GM12878 (cell line): Measurements from ENCODE around the gene CNOT2. TPM values are rescaled to one million over a fixed set of nuclear protein-coding genes. Genes with fewer than 3 reads are reported as not detected.

Source experiments
- ATAC-seq: fragments of 200-7000 bp; cut with Tn5 transposase; 3 replicates; pipeline ENCODE4 v1.9.1; 2020; ENCODE audit warnings: mild to moderate bottlenecking, moderate library complexity
- BruUV-seq: library from RNA; stranded (reverse); fragments of 400-500 nt; replicated peaks from 2 replicates; lab custom pipeline; 2021; lab: Mats Ljungman, UMichigan
- CTCF ChIA-PET: fragments of 300-600 bp; sonication (Branson Sonifier 250); formaldehyde crosslinking; extraction: SDS; loops from one replicate; lab custom pipeline; 2021; ENCODE audit warnings: inconsistent platforms; lab: Yijun Ruan, JAX
- POLR2A ChIA-PET: fragments of 350-600 bp; formaldehyde crosslinking; extraction: SDS; loops from one replicate; lab custom pipeline; 2021; ENCODE audit warnings: inconsistent platforms; lab: Charles Lee
- RAD21 ChIA-PET: fragments of 300-600 bp; sonication (Branson Sonifier 250); formaldehyde crosslinking; loops from one replicate; lab custom pipeline; 2023; ENCODE audit warnings: antibody characterized with exemption; ENCODE audit not compliant: unreplicated experiment; lab: Charles Lee
- SMC1A ChIA-PET: fragments of 300-600 bp; sonication (Branson Sonifier 250); formaldehyde crosslinking; loops from one replicate; lab custom pipeline; 2023; ENCODE audit not compliant: unreplicated experiment, uncharacterized antibody; lab: Charles Lee
- DNase-seq: peaks from one replicate; pipeline ENCODE4 v3.0.0-alpha.2; 2011; ENCODE audit warnings: low read depth, low spot score
- FAIRE-seq: peaks from 3 replicates; lab custom pipeline; 2011; peaks lifted over from hg19 to GRCh38; lab: Jason Lieb, UNC
- H2AFZ ChIP-seq: 2 replicates; pipeline ENCODE4 v1.6.0; 2011; ENCODE audit warnings: low read depth, low read length, control low read depth; ENCODE audit not compliant: control insufficient read depth
- H3K27ac ChIP-seq: 2 replicates; pipeline ENCODE4 v1.5.1; 2011; ENCODE audit warnings: control low read depth; ENCODE audit not compliant: control insufficient read depth, insufficient read depth
- H3K27me3 ChIP-seq, 2 experiments: replicated peaks in 1 of 2; 2 replicates each; pipeline versions ENCODE4 v1.6.0 to v1.6.1; 2011; ENCODE audit warnings: low read length in 1 of 2; ENCODE audit not compliant: control insufficient read depth in 2 of 2, insufficient read depth in 2 of 2
- H3K36me3 ChIP-seq, 2 experiments: 2 replicates each; pipeline ENCODE4 v1.5.1; 2011; ENCODE audit warnings: low read length in 1 of 2; ENCODE audit not compliant: control insufficient read depth in 2 of 2, insufficient read depth in 2 of 2
- H3K4me1 ChIP-seq: 2 replicates; pipeline ENCODE4 v1.6.1; 2011; ENCODE audit warnings: mild to moderate bottlenecking, low read length, moderate library complexity, mixed read lengths; ENCODE audit not compliant: control insufficient read depth, insufficient read depth
- H3K4me2 ChIP-seq: 2 replicates; pipeline ENCODE4 v1.6.0; 2011; ENCODE audit warnings: control low read depth; ENCODE audit not compliant: control insufficient read depth, insufficient read depth
- H3K4me3 ChIP-seq: fragments of 200-600 bp; sonication (generic); 2 replicates; pipeline ENCODE4 v1.5.1; 2016
- H3K79me2 ChIP-seq: 2 replicates; pipeline ENCODE4 v1.6.0; 2011; ENCODE audit warnings: low read length; ENCODE audit not compliant: control insufficient read depth, insufficient read depth
- H3K9ac ChIP-seq: 2 replicates; pipeline ENCODE4 v1.8.0; 2011; ENCODE audit warnings: low read length, control low read depth, mixed read lengths; ENCODE audit not compliant: control insufficient read depth, insufficient read depth
- H3K9me3 ChIP-seq: replicated peaks from 3 replicates; pipeline ENCODE4 v1.5.1; 2011; ENCODE audit warnings: mild to moderate bottlenecking, low read length; ENCODE audit not compliant: control insufficient read depth, insufficient read depth
- H4K20me1 ChIP-seq: 2 replicates; pipeline ENCODE4 v1.6.0; 2011; ENCODE audit not compliant: control insufficient read depth, insufficient read depth
- CBFB ChIP-seq: IDR thresholded peaks from 2 replicates; pipeline ENCODE4 v1.6.1; 2016; ENCODE audit warnings: antibody characterized with exemption, low read depth
- GATAD2B ChIP-seq: fragments of 450-650 bp; conservative IDR thresholded peaks from 2 replicates; pipeline ENCODE4 v1.6.1; 2017; ENCODE audit warnings: low read depth, mild to moderate bottlenecking, moderate library complexity
- JUND ChIP-seq: IDR thresholded peaks from 2 replicates; pipeline ENCODE4 v1.6.1; 2012; ENCODE audit warnings: low read depth, mild to moderate bottlenecking, low read length, improper control_type of control experiment, moderate library complexity
- NFYB ChIP-seq: IDR thresholded peaks from 2 replicates; pipeline ENCODE4 v1.6.1; 2011; ENCODE audit warnings: low read depth, mild to moderate bottlenecking, low read length, improper control_type of control experiment, moderate library complexity; ENCODE audit not compliant: insufficient read depth
- YBX1 ChIP-seq: fragments of 450-650 bp; IDR thresholded peaks from 2 replicates; pipeline ENCODE4 v1.6.1; 2016; ENCODE audit warnings: antibody characterized with exemption
- YY1 ChIP-seq: IDR thresholded peaks from 2 replicates; pipeline ENCODE4 v1.6.1; 2011; ENCODE audit warnings: low read depth, mild to moderate bottlenecking, low read length
- ZBED1 ChIP-seq: IDR thresholded peaks from 2 replicates; pipeline ENCODE4 v1.6.1; 2016; ENCODE audit warnings: borderline replicate concordance
- in situ Hi-C: fragments of 300-500 bp; cut with MboI; formaldehyde crosslinking; loops from 9 replicates; pipeline ENCODE4 v1.14.3; 2018; ENCODE audit warnings: mixed read lengths
- intact Hi-C: fragments of 100-400 bp; cut with micrococcal nuclease; formaldehyde crosslinking; loops from one replicate; pipeline ENCODE4 v1.14.2; 2022; ENCODE audit not compliant: unreplicated experiment
- polyA plus RNA-seq, 11 experiments: library from polyadenylated mRNA; depleted of rRNA in 4 of 11; unstranded in 6 of 11; stranded (reverse) in 5 of 11; fragments of >200 nt; fragmentation: Nextera tagmentation in 4 of 11; fragmentation: Illumina TruSeq in 1 of 11; extraction: Ambion mirVana in 4 of 11; extraction: Trizol in 1 of 11; gene quantifications; 1 replicate in 1 of 11; 2 replicates in 10 of 11; pipeline versions ENCODE4 v1.2.1 to v1.2.3, GENCODE V29; 2011 to 2016; ENCODE audit warnings: inconsistent platforms in 2 of 11, missing spikeins in 2 of 11, low read depth in 1 of 11
- total RNA-seq, 4 experiments: library from RNA; depleted of rRNA in 3 of 4; stranded (reverse); fragments of >200 nt in 3 of 4; fragmentation: Illumina TruSeq in 1 of 4; extraction: Trizol in 1 of 4; gene quantifications; 2 replicates each; pipeline versions ENCODE4 v1.2.1 to v1.2.3, GENCODE V29; 2013 to 2021
- TF ChIP-seq, protein P1 (sequence below): IDR thresholded peaks from 2 replicates; pipeline ENCODE4 v1.6.1; 2012; ENCODE audit warnings: low read depth, low read length, improper control_type of control experiment
- TF ChIP-seq, protein P2 (sequence below): fragments of 450-650 bp; IDR thresholded peaks from 2 replicates; pipeline ENCODE4 v1.6.1; 2014; ENCODE audit warnings: mild to moderate bottlenecking

The CNOT2 gene
- total and polyA plus RNA-seq, 10 of the 15 experiments (the other 5 are each of a cell fraction or from before 2014, with no cell fraction given) = 37.9 to 127 (median 82.4) TPM

DNA sequence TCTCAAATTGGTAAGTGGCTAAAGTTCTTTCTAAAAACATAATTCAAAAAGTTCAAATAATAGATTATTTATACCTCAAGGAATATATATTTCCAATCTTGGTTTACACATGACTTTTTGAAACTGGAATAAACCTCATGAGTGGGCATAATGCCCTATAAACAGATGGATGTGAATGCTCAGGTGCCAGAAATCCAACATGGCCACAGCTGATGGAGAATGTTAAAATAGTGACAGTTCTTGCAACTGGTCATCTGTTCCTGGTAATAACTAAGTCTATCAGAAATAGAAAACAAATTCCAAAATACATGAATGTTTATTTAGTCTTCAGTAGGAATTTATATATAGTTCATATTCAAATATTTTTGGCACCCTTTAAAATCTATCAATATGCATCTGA lies 21.6 kb upstream of the CNOT2 start:
- no TSS peak for BruUV-seq
- POLR2A ChIA-PET = no interaction called here
- Histone ChIP-seq H3K4me2 (no peak overlapping the region), H3K4me1 (no peaks in the 10 kb centered on the region), H4K20me1 (no peaks in the 10 kb centered on the region), H3K79me2 (no peaks in the 10 kb centered on the region), H3K36me3 (no peaks in the 10 kb centered on the region), H3K9me3 (no peaks in the 10 kb centered on the region), H3K9ac (no peak overlapping the region), H3K27ac (no peak overlapping the region), H2AFZ (no peak overlapping the region), H3K4me3 (no peak overlapping the region), H3K27me3 (no peaks in the 10 kb centered on the region)
- FAIRE-seq (no peak), ATAC-seq (no peak), DNase-seq (no peak)
- CTCF ChIA-PET = no interaction called here
- SMC1A ChIA-PET = interaction anchor here (0.6 to 0.7 kb wide), 2 partner anchors 276 to 335 kb away, joined by 3 read pairs; no protein-coding TSS in a partner anchor
- TF ChIP-seq, protein P1, sequence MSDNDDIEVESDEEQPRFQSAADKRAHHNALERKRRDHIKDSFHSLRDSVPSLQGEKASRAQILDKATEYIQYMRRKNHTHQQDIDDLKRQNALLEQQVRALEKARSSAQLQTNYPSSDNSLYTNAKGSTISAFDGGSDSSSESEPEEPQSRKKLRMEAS = no peak
- no peak for TF ChIP-seq NFYB
- no peak for TF ChIP-seq ZBED1
- no peak for TF ChIP-seq YBX1
- TF ChIP-seq YY1 = no peak
- TF ChIP-seq GATAD2B = no peak
- TF ChIP-seq JUND = no peak
- TF ChIP-seq CBFB = no peak
- TF ChIP-seq, protein P2, sequence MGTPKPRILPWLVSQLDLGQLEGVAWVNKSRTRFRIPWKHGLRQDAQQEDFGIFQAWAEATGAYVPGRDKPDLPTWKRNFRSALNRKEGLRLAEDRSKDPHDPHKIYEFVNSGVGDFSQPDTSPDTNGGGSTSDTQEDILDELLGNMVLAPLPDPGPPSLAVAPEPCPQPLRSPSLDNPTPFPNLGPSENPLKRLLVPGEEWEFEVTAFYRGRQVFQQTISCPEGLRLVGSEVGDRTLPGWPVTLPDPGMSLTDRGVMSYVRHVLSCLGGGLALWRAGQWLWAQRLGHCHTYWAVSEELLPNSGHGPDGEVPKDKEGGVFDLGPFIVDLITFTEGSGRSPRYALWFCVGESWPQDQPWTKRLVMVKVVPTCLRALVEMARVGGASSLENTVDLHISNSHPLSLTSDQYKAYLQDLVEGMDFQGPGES = no peak
- intact Hi-C loops (no loop called here), in situ Hi-C loops (no loop called here)
- RAD21 ChIA-PET = no interaction called here
